NCI-H524 (cell line): ENCODE results near the gene AUNIP.

Source experiments
- DNase-seq, 2 experiments: peaks; one replicate each; lab custom pipeline; 2025; lab: John Stamatoyannopoulos, UW

AUNIP gene

DNA sequence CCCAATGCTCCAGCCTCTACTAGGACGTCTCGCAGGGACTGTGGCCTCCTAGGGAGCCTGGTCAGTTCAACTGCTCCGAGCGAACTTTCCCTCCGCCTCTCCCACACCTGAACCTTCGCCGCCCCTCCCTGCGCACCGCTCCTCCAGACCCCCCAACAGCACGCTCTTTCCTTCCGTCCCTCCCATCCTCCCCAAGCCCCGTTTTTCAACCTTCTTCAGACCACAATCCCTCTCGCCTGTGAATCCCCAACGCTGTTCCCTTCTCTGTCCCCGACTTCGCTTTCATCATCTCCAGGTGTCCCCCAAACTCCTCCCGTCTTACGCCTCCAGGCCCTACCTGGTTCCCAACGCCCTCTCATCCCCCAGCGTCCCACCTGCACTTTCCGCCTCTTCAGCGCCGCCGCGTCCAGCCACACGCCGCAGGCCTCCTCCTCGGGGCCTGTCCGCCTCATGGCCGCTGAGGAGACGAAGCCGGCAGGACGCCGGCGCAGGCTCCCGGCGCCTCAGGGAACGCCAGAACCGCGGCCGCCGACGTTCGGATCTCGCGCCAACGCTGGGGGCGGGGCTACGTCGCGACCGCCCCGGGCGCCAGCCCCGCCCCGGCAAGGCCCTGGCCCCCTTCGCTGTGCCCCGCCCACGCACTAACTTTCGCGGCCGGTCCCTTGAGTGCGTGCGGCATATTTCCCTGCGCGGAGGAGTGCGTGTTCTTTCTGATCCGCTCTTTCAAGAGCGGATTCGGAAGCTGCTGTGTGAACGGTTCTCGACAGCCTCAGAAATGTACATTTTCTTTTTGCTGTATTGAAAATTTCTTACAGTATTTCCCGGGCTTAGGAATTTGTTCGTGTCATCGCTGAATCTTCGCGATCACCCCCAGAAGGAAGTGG is at the start of gene AUNIP:
Gene AUNIP (minus strand): TSS at position 552 of the 884 bp plus-strand sequence. CDS start 100 bp downstream, at position 452.
- DNase-seq = peak; percentile 59 to 77

- DNase-seq = no peak
Observed at GRCh38 chr1:25909040-25909439, 49.8 kb upstream of the AUNIP start.

GRCh38 chr1:25908161-25908560 is 48.9 kb upstream of the AUNIP start:
- peak in 1 of 2 experiments; percentile 10 for DNase-seq

- DNase-seq = no peak
Observed at GRCh38 chr1:25907601-25908000, 48.3 kb upstream of the AUNIP start.

DNA sequence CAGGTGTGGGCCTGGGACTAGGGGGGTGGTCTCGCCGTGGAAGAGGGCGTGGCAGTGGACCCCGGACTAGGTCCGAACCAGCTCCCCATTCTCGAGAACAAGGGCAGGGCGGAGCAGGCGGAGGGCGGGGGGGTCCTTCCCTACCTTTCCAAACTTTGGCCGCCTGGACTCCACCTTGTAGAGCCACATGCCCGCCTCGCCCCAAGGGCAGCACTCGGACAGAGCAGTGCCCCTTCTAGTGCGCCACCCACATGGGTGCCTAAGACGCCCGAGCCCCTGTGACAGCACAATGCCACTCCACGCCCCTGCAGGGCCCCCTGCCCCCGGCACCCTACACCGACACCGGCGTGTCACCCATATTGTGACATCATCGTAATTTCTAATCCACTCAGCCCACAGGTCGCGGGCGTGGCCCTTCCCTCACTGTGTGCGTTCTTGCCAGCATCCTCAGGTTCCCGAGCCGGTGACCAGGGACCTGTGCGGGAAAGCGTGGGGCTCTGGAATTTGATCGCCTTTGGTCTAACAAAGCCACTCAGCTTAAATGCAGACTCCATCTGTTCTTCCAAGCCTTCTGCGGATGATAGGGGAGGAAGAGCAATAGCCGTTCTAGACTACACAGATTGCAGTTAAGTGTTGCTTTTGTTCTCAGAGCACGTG is 47.5 kb upstream of the AUNIP start:
- peak; percentile 89 to 95 for DNase-seq

DNA sequence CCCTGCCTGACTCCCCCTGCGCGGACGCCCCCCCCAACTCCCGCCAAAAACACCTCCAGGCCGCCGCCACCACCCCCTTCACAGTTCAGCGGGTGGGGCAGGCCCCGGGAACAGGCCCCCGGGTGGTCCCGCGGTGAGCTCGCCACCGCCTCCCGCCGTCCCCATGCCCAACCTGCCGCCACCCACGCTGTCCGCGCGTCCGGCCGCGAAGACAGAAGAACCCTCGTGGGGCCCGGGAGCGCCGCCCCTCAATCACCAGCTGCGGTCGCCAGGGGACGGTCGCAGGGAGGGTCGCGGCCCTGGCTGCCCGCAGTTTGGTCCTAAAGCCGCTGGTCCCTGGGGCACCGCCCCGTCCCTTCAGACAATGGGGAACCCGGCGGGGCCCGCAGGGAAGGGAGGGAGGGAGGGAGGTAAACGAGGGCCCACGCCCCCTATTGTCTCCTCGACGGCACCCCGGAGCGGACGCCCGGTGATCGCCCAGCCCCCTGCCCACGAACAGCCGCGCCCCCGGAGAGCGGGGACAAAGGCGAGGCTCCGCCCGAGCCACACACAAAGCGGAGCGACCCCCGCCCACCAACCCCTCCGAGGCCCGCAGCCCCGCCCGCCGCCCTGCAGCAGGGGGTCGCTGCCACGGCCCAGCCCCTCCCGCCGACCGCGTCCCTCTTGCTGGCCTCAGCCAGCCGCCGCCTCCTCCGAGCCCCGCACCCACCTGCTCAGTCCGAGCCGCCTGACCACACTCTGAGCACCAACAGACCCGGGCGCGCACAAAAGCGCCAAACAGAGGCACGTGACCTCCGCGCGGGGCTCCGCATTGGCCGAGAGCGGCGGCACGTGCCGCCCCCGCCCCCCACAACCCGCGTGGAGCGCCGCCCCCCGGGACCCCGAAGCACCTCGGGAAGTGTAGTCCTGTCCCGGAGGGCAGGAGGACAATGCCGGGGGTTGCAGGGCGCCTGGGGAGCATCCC is 46.7 kb upstream of the AUNIP start, which contains the start of gene STMN1:
Gene STMN1 (minus strand): TSS at position 740 of the 964 bp plus-strand sequence. CDS start 1,743 bp downstream, outside the sequence.
- peak; percentile 84 to 95 for DNase-seq

DNA sequence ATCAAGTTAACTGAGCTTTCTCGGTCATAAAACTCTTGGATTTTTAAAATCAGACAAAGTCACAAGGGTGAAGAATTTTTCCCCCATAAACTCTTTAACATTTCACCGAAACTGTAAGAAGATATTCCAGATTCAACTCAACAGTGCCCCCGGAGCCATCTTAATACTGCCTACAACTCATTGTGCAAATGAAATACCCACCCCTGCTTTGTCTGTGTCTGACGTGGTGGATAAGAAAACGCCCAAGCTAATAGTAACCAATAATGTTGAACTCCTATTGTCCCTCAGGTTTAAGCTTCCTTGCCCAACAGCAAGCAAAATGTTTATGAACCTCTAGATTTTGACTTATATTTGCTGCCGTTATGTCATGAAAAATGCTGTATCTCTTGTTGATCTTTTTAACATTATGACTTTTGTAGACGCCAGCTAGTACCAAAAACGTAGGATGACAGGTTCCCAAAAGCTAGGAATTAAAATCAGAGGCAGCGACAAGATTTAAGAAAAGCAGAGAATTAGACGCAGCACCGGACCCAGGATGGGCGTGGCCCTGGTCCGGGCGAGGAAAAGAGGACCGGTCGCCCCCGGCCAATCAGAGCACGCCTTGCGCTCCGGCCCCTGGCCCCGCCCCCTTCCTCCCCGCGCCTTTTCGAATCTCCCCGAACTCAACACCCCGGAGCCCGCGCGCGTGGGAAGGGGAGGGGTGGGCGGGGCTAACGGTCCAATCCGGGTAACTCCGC is 45.9 kb upstream of the AUNIP start:
- peak; percentile 90 to 92 for DNase-seq

DNA sequence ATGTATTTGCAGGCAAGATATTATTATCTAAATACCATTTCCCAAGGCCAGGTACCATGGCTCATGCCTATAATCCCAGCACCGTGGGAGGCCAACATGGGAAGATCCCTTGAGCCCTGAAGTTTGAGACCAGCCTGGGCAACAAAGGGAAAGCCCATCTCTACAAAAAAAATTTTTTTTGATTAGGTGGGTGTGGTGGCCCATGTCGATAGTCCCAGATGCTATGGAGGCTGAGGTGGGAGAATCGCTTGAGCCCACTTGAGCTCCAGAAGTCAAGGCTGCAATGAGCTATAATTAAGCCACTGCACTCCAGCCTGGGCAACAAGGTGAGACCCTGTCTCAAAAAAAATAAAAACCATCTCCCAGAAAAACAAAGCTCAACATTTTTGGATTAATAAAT is 44.7 kb upstream of the AUNIP start:
- DNase-seq = peak in 1 of 2 experiments; percentile 16

- no peak for DNase-seq
Observed at GRCh38 chr1:25902462-25902861, 43.2 kb upstream of the AUNIP start.

DNA sequence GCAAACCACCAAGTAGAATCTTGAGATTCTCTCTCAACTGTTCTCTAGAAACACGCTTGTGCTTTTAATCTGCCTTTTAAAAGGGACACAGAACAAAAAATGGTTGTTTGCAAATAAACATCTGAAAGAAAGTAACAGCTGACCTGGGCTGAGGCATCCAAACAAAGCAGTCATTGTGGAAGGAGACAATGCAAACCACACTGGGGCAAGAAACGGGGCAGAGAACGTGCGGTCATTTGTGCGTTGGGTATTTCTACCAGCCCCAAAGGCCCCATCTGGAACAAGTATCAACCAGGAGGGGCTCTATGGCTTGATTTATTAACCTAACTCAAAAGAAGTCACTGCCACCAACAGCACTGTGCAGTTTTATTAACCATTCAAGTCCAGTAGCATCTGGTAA is 41.0 kb upstream of the AUNIP start:
- DNase-seq = no peak

DNA sequence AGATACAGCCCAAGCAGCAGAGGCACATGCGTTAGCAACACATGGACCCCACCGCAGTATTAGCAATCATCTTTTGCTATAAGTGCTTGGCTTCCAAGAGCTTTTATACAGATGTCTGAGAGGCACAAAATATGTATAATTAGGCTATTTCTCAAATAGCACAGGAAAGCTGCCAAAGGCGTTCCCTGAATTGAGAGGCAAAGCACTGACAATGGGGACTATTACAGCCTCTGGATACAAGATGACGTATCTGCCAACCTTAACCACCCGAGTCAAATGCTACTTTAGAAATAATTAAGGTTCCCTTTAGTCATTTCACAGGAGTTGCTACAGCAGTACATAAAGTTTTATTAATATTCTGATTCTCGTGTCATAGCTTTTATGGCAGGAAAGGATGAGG is 40.5 kb upstream of the AUNIP start:
- no peak for DNase-seq

DNA sequence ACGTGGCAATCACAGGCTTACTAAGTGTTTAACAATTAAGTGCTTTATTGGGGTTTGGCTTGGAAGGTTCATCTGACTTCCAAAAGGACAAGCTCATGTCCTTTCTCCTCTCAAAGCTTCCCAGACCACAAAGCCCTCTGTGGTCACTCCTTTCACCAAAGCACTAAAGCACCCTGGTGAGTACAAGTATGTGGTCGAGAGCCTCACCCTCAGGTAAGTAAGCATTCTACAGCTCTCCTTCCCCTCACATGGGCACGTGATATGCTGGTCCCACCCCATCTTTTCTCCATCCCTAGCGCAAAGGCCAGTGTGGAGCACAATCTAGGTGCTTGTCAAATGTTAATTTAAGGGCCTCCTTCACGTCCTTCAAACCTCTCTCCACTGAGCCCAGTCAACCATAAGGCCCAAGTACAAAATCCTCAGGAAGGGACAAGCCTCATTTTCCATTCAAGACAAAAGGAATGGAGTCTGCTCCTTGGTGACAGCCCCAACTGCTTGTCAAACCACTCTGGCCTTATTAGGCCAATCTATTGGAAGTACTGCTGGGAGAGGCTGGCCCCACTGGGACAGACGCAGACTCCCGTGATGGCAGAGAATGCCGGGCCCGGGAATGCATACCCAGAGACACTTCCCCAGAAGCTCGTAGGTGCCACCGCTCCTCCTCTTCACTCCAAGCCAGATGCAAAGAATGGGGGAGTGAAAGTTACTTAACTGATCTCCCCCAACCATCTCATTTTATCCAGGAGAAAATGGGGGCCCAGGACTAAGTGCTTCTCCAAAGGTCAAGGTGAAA is 39.2 kb upstream of the AUNIP start:
- no peak for DNase-seq

GRCh38 chr1:25897754-25898153 is 38.5 kb upstream of the AUNIP start:
- peak in 1 of 2 experiments; percentile 51 for DNase-seq

DNA sequence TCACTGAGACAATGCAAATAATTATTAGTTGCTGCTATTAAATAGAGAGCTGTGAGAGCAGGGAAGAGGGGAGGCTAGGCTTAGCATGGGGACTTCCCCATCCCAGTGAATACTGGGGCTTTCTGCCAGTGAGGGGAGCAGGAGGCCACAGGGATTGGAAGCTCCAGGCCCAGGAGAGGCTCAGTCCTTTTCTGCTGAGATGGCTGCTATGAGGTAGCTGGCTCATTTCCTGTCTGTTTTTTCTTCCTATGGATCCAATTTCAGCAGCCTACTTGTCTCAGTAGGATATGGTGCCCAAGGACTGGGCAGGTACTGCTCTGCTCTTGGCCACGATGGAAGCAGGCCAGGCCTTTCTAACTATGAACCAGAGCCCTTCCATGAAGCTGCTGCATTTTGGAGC is 37.0 kb upstream of the AUNIP start:
- peak in 1 of 2 experiments; percentile 51 for DNase-seq

GRCh38 chr1:25895365-25895990 is 36.2 kb upstream of the AUNIP start:
- peak; percentile 65 to 86 for DNase-seq

DNA sequence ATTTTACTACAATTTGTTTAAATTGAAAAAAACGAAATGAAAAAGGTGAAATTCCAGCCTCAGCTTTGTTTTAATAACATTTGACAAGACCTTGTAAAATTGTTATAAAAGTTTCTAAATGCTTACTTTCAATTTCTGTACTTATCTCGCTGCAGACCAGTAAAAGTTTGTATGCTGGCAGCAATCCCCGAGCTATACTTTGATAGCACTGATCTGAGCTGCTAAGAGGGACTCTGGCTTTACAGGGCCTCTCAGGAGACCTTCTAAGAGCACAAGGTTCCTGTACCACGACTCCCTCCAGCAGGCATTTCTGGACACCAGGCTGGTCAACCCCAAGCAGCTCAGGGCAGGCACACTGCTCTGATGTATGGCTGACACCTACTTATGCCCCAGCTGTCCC is 33.9 kb upstream of the AUNIP start:
- no peak for DNase-seq

DNA sequence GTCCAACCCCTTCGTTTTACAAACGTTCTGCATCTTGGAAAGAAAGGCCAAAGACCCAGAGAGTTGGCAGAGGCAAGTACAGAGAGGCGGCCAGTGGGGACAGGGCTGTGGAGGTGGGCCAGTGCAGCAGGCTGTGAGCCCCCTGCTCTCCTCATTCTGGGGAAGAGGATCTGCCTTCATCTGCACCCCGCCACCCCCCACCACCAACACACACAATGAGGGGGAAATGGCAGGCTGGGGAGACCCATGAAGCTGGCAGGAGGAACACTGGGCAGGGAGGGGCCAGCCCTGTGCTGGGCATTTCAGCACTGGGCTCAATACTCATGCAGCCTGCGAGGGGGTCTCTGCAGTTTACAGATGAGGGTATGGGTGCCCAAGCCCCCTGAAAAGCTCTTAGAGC is 32.3 kb upstream of the AUNIP start:
- DNase-seq = no peak

DNA sequence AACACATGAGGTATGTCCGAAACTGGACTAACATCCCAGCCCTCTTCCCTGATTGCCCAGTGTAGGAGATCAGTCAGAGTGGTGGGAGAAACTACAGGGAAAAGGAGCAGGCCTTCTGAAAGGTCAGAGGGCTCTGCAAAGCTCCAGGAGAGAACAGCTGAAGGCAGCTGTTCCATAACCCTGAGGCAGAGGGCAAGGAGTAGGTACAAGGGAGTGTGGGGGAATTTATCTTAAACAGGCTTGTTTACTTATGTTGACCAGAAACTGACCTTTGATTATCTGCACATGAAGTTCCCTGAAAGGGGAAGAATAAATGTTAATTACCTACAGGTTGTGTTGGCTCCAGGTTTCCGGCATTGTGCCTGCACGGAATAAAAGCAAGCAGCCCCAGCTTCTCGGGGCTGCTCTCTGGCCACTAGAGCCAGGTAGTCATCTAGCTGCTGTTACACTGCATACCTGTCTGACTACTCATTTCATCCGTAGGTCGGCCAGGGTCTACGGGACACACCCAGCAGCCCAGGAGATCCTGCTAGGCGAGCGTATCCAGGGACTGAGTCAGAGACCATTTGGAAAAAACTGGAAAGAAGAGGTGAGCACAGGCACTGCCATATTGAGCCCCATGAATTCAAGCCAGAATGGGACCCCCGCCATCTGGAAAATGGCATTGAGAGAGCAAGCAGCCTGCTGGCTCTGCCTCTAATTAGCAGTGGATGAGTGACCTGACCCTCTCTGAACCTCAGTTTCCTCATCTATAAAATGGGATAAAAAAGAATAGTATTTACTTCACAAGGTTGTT is 31.2 kb upstream of the AUNIP start:
- DNase-seq = no peak

- DNase-seq = no peak
Observed at GRCh38 chr1:25889470-25889869, 30.2 kb upstream of the AUNIP start.
